Activated T-helper 2 cell treated with anti-CD3 and anti-CD28 coated beads, Interferon-gamma antibody, Interleukin-2, Interleukin-4, amounts not matched to agents 10 μg/mL and 5 μg/mL and 100 μg/mL, durations not matched to agents 14 hours and 24 hours and 36 hours (primary cell): ENCODE results near the gene SKA2. TPM values are rescaled to one million over a fixed set of nuclear protein-coding genes. Genes with fewer than 3 reads are reported as not detected.
"Not testable (repeated sequence)": the region's sequence is repeated elsewhere in the genome, so short reads cannot be mapped to it uniquely, and the experiment has no call there.

Experiments used
- DNase-seq: peaks from one replicate; pipeline ENCODE4 v3.0.0; 2021; ENCODE audit warnings: low spot score
- H3K27ac Mint-ChIP-seq: one replicate; pipeline ENCODE4 v1.8.0; 2021; ENCODE audit warnings: mixed read lengths
- H3K27me3 Mint-ChIP-seq: one replicate; pipeline ENCODE4 v1.8.0; 2021; ENCODE audit warnings: low read depth, mixed read lengths
- H3K36me3 Mint-ChIP-seq: one replicate; pipeline ENCODE4 v1.8.0; 2021; ENCODE audit warnings: low read depth, mixed read lengths
- H3K4me1 Mint-ChIP-seq: one replicate; pipeline ENCODE4 v1.8.0; 2021; ENCODE audit warnings: low read depth, mixed read lengths
- H3K4me3 Mint-ChIP-seq: one replicate; pipeline ENCODE4 v1.8.0; 2021; ENCODE audit warnings: low read depth, mild to moderate bottlenecking, moderate library complexity, mixed read lengths
- H3K9me3 Mint-ChIP-seq: one replicate; pipeline ENCODE4 v1.8.0; 2021; ENCODE audit warnings: mixed read lengths
- intact Hi-C: fragments of 100-400 bp; cut with micrococcal nuclease; formaldehyde crosslinking; loops from one replicate; pipeline ENCODE4 v1.15.1; 2023
- total RNA-seq: library from RNA; stranded (reverse); gene quantifications from 2 replicates; pipeline ENCODE4 v1.2.3, GENCODE V29; 2022

Gene SKA2
- total RNA-seq, 1 donor from 2014 or later, result 69.9 TPM

GRCh38 chr17:59145571-59146096 is 9.4 kb downstream of the SKA2 start:
- Mint-ChIP-seq H3K36me3 (peaks cover 36% of the 10 kb centered on the region), H3K27me3 (no peaks in the 10 kb centered on the region), H3K27ac (no peak overlapping the region), H3K9me3 (no peaks in the 10 kb centered on the region), H3K4me1 (peaks cover 21% of the 10 kb centered on the region), H3K4me3 (no peak overlapping the region)
- no peak for DNase-seq
- intact Hi-C loops, result no loop called here

DNA sequence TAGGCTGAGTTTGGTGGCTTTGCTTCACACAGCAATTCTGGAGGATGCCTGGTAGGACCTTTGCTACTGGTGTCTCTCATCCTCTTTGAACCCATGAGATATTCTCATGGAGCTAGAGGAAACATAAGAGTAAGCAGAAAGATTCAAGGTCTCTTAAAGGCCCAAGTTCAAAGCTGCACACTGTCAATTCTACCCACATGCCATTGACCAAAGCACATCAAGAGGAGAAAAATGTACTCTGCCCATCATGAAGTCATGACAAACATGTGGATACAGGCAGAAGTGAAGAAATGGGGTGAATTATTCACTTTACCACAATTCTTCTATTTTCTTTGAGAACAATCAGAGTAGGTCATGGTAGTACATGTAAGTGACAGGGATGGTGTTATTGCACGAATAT is 13.1 kb downstream of the SKA2 start:
- Mint-ChIP-seq H3K36me3 (peaks cover 22% of the 10 kb centered on the region), H3K27me3 (no peaks in the 10 kb centered on the region), H3K4me3 (no peak overlapping the region), H3K27ac (no peak overlapping the region), H3K4me1 (peaks cover 7% of the 10 kb centered on the region), H3K9me3 (no peaks in the 10 kb centered on the region)
- intact Hi-C loops, result no loop called here
- no peak for DNase-seq

DNA sequence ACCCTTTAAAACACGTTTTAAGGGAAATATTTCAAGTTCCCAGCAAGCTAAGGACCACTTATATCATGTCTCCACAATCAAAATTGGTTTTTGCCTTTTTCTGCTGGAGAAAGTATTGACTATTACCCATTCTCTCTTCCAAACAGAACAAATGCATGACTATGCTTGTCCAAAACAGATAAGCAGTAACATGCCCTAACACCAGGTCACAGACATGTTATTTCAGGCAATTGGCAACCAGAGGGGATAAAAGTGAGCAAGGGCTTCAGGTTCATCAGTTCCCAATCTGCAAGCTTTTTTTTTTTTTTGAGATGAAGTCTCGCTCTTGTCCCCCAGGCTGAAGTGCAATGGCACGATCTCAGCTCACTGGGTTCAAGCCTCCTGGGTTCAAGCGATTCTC is 15.0 kb downstream of the SKA2 start:
- Mint-ChIP-seq H3K36me3 (peaks cover 14% of the 10 kb centered on the region), H3K27ac (no peak overlapping the region), H3K9me3 (no peaks in the 10 kb centered on the region), H3K4me3 (no peak overlapping the region), H3K4me1 (no peaks in the 10 kb centered on the region), H3K27me3 (no peaks in the 10 kb centered on the region)
- DNase-seq, result no peak
- intact Hi-C loops, result no loop called here

GRCh38 chr17:59138339-59138738 is 16.6 kb downstream of the SKA2 start:
- DNase-seq, H3K4me1 Mint-ChIP-seq, intact Hi-C loops, H3K27ac Mint-ChIP-seq, H3K9me3 Mint-ChIP-seq, H3K36me3 Mint-ChIP-seq, H3K27me3 Mint-ChIP-seq, H3K4me3 Mint-ChIP-seq: not testable (repeated sequence)

DNA sequence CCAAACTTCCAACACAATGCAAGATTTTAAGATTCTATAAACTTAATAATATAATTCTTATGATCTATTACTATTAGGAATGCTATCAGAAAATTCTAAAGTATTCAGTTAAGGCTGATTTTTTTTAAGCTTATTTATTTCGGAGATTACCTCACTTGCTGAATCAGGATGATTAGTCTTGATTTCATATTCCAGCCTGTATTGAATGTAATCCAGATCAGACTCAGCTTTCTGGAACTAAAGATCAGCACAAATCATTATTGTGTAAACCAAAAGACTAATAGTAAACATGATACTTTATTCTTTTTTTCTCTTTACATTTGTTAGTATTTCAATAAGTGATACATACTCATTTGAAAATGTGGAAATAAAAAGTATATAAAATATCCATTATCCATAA is 23.9 kb downstream of the SKA2 start:
- Mint-ChIP-seq H3K4me1 (peaks cover 7% of the 10 kb centered on the region), H3K4me3 (no peak overlapping the region), H3K27me3 (no peaks in the 10 kb centered on the region), H3K27ac (no peak overlapping the region), H3K9me3 (no peaks in the 10 kb centered on the region), H3K36me3 (peaks cover 34% of the 10 kb centered on the region)
- no peak for DNase-seq
- intact Hi-C loops, result no loop called here

DNA sequence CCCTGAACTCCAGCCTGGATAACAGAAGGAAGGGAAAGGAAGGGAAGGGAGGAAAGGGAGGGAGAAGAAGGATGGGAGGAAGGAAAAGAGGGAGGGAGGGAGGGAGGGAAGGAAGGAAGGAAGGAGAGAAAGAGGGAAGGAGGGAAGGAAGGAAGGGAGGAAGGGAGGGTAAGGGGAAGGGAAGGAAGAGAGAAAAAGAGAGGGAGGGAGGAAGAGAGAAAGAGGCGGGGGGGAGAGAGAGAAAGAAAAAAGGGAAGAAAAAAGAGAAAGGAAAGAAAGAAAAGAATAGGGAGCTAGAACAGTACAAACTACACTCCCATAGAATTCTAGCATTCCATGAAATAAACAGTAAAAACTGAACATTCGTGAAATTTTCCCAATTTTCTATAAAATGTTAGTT is 25.2 kb downstream of the SKA2 start:
- Mint-ChIP-seq H3K36me3 (peaks cover 34% of the 10 kb centered on the region), H3K4me1 (peaks cover 7% of the 10 kb centered on the region), H3K4me3 (no peak overlapping the region), H3K9me3 (no peaks in the 10 kb centered on the region), H3K27me3 (no peaks in the 10 kb centered on the region), H3K27ac (no peak overlapping the region)
- intact Hi-C loops, result no loop called here
- DNase-seq, result no peak

- intact Hi-C loops, result no loop called here
- no peaks in the 10 kb centered on the region for H3K9me3 Mint-ChIP-seq
- no peak for DNase-seq
- no peak overlapping the region for H3K27ac Mint-ChIP-seq
- peaks cover 5% of the 10 kb centered on the region for H3K4me1 Mint-ChIP-seq
- no peaks in the 10 kb centered on the region for H3K27me3 Mint-ChIP-seq
- H3K36me3 Mint-ChIP-seq, result peaks cover 48% of the 10 kb centered on the region
- no peak overlapping the region for H3K4me3 Mint-ChIP-seq
Measured at GRCh38 chr17:59126809-59127417, 28.1 kb downstream of the SKA2 start.

GRCh38 chr17:59124665-59125064 is 30.3 kb downstream of the SKA2 start:
- peaks cover 57% of the 10 kb centered on the region for H3K36me3 Mint-ChIP-seq
- intact Hi-C loops, result no loop called here
- H3K4me1 Mint-ChIP-seq, result peaks cover 5% of the 10 kb centered on the region
- DNase-seq, result no peak
- H3K9me3 Mint-ChIP-seq, result no peaks in the 10 kb centered on the region
- no peaks in the 10 kb centered on the region for H3K27me3 Mint-ChIP-seq
- no peak overlapping the region for H3K4me3 Mint-ChIP-seq
- H3K27ac Mint-ChIP-seq, result peak overlapping the region; percentile 48

GRCh38 chr17:59121901-59122480 is 33.0 kb downstream of the SKA2 start:
- H3K27ac Mint-ChIP-seq, result no peak overlapping the region
- DNase-seq, result no peak
- H3K36me3 Mint-ChIP-seq, result peaks cover 53% of the 10 kb centered on the region
- no peak overlapping the region for H3K4me3 Mint-ChIP-seq
- no peaks in the 10 kb centered on the region for H3K9me3 Mint-ChIP-seq
- intact Hi-C loops, result no loop called here
- H3K4me1 Mint-ChIP-seq, result peaks cover 4% of the 10 kb centered on the region
- H3K27me3 Mint-ChIP-seq, result no peaks in the 10 kb centered on the region

DNA sequence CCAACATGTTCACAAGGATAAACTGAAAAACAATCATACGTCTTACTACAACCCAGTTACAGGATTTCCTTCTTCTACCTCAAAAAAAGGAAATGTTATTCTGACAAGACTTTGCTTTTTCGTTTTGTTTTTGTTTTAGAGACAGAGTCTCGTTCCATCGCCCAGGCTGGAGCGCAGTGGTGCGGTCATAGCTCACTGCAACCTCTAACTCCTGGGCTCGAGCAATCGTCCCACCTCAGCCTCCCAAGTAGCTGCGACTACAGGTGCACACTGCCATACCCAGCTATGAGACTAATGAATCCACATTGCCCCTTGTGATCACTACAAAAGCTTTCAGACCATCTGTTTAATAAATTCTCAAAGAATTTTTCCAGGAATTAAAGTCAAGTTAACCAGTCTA is 39.5 kb downstream of the SKA2 start:
- H3K9me3 Mint-ChIP-seq, result no peaks in the 10 kb centered on the region
- H3K4me1 Mint-ChIP-seq, result peaks cover 9% of the 10 kb centered on the region
- no peak for DNase-seq
- no peaks in the 10 kb centered on the region for H3K27me3 Mint-ChIP-seq
- H3K36me3 Mint-ChIP-seq, result peaks cover 49% of the 10 kb centered on the region
- H3K27ac Mint-ChIP-seq, result no peak overlapping the region
- intact Hi-C loops, result no loop called here
- no peak overlapping the region for H3K4me3 Mint-ChIP-seq

GRCh38 chr17:59111539-59111938 is 43.4 kb downstream of the SKA2 start:
- peaks cover 52% of the 10 kb centered on the region for H3K36me3 Mint-ChIP-seq
- no peak overlapping the region for H3K27ac Mint-ChIP-seq
- intact Hi-C loops, result no loop called here
- no peak overlapping the region for H3K4me3 Mint-ChIP-seq
- no peaks in the 10 kb centered on the region for H3K27me3 Mint-ChIP-seq
- H3K4me1 Mint-ChIP-seq, result peaks cover 21% of the 10 kb centered on the region
- no peaks in the 10 kb centered on the region for H3K9me3 Mint-ChIP-seq
- no peak for DNase-seq

DNA sequence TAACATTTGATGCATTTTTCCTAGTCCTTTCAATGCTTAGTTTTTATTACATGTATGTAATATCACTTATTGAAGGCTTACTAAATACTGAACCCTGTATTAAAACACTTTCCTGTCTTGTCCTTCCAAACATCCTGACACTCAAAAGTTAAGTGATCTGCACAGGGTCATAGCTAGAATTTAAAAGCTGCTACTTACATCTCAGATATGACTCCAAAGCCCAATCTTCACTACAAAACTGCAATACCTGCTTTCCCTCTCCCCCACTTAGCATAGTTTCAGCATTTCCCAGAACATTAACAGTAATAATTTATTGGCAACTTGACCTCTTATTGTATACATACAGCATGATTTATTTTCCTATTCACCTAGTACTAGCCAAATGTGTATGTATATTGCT is 44.0 kb downstream of the SKA2 start:
- no peaks in the 10 kb centered on the region for H3K27me3 Mint-ChIP-seq
- no peaks in the 10 kb centered on the region for H3K9me3 Mint-ChIP-seq
- H3K36me3 Mint-ChIP-seq, result peaks cover 52% of the 10 kb centered on the region
- H3K4me1 Mint-ChIP-seq, result peaks cover 21% of the 10 kb centered on the region
- H3K4me3 Mint-ChIP-seq, result no peak overlapping the region
- peak overlapping the region; percentile 3 for H3K27ac Mint-ChIP-seq
- no peak for DNase-seq
- intact Hi-C loops, result no loop called here

GRCh38 chr17:59108400-59109102 is 46.4 kb downstream of the SKA2 start:
- H3K9me3 Mint-ChIP-seq, result no peaks in the 10 kb centered on the region
- H3K4me3 Mint-ChIP-seq, result peak overlapping the region; percentile 39
- H3K27ac Mint-ChIP-seq, result no peak overlapping the region
- no peak for DNase-seq
- peaks cover 43% of the 10 kb centered on the region for H3K4me1 Mint-ChIP-seq
- intact Hi-C loops, result loop anchor here (5.0 to 10.0 kb wide), 2 partner anchors 114 to 784 kb away; partner anchors contain the start of genes GDPD1 and TSPOAP1
- H3K27me3 Mint-ChIP-seq, result no peaks in the 10 kb centered on the region
- H3K36me3 Mint-ChIP-seq, result peaks cover 48% of the 10 kb centered on the region
